Natural killer cell (primary cell): ENCODE measurements around the gene DIMT1. TPM values are rescaled to one million over a fixed set of nuclear protein-coding genes. Genes with fewer than 3 reads are reported as not detected.

Source experiments
- ATAC-seq, 3 donors: fragments of 150-1000 bp in 2 of 3; fragments of 200-7000 bp in 1 of 3; cut with Tn5 transposase; 1 replicate in 1 of 3; 2 replicates in 2 of 3; pipeline ENCODE4 v1.10.0; 2021; ENCODE audit warnings: mild to moderate bottlenecking in 2 of 3, moderate library complexity in 2 of 3
- DNase-seq, 2 donors: peaks; one replicate each; pipeline versions ENCODE4 v3.0.0 to v3.0.0-alpha.2; 2013 to 2021; ENCODE audit warnings: mixed read lengths in 1 of 2
- H3K27ac ChIP-seq: one replicate; pipeline ENCODE4 v1.5.1; 2013; ENCODE audit warnings: mild to moderate bottlenecking, low read length
- H3K27me3 ChIP-seq: one replicate; pipeline ENCODE4 v1.6.1; 2013; ENCODE audit warnings: low read length; ENCODE audit not compliant: control insufficient read depth, insufficient read depth
- H3K36me3 ChIP-seq: one replicate; pipeline ENCODE4 v1.6.1; 2013; ENCODE audit warnings: low read length; ENCODE audit not compliant: control insufficient read depth, insufficient read depth
- H3K4me1 ChIP-seq: one replicate; pipeline ENCODE4 v1.6.1; 2013; ENCODE audit warnings: low read length; ENCODE audit not compliant: control insufficient read depth, insufficient read depth
- H3K4me3 ChIP-seq: one replicate; pipeline ENCODE4 v1.5.1; 2013; ENCODE audit warnings: low read length
- H3K9me3 ChIP-seq: one replicate; pipeline ENCODE4 v1.6.1; 2013; ENCODE audit warnings: low read length; ENCODE audit not compliant: control insufficient read depth, insufficient read depth
- H3K27ac Mint-ChIP-seq, 2 donors: one replicate each; pipeline ENCODE4 v1.8.0; 2022; ENCODE audit warnings: mild to moderate bottlenecking in 2 of 2, mixed read lengths in 2 of 2, moderate library complexity in 1 of 2
- H3K27me3 Mint-ChIP-seq, 2 donors: one replicate each; pipeline ENCODE4 v1.8.0; 2022; ENCODE audit warnings: low read depth in 2 of 2, mixed read lengths in 2 of 2
- H3K36me3 Mint-ChIP-seq: one replicate; pipeline ENCODE4 v1.8.0; 2022; ENCODE audit warnings: mixed read lengths
- H3K4me1 Mint-ChIP-seq, 2 donors: one replicate each; pipeline ENCODE4 v1.8.0; 2022; ENCODE audit warnings: mixed read lengths in 2 of 2
- H3K4me3 Mint-ChIP-seq: one replicate; pipeline ENCODE4 v1.8.0; 2022; ENCODE audit warnings: mild to moderate bottlenecking, moderate library complexity, mixed read lengths
- H3K9me3 Mint-ChIP-seq, 2 donors: one replicate each; pipeline ENCODE4 v1.8.0; 2022; ENCODE audit warnings: mixed read lengths in 2 of 2
- CTCF ChIP-seq: fragments of 200-600 bp; IDR thresholded peaks from one replicate; pipeline ENCODE4 v1.8.0; 2022; ENCODE audit warnings: antibody characterized with exemption
- WGBS: methylation state at CpG from one replicate; pipeline ENCODE4 v1.1.7; 2013; ENCODE audit warnings: missing lambda C conversion rate; ENCODE audit not compliant: insufficient coverage; 5-methylcytosine and 5-hydroxymethylcytosine counted together
- intact Hi-C: fragments of 100-400 bp; cut with micrococcal nuclease; formaldehyde crosslinking; loops from one replicate; pipeline ENCODE4 v1.14.2; 2022
- total RNA-seq, 4 donors: library from RNA; stranded (reverse); fragments of 120-200 nt in 1 of 4; gene quantifications; one replicate each; pipeline versions ENCODE4 v1.2.3 to v1.2.4, GENCODE V29; 2013 to 2022

Gene DIMT1
- 10 to 100 TPM in 2 of 3 donors, 1 to 10 TPM in 1; 8.9 to 10.9 (median 10.1) TPM for total RNA-seq
- 23.0 TPM for total RNA-seq (2013)

GRCh38 chr5:62403411-62404250 is at the start of gene DIMT1:
TSS of gene DIMT1 (minus strand) at chr5:62403905. CDS start at chr5:62403772, 133 bp downstream.
- Mint-ChIP-seq H3K36me3 (no peaks in the 10 kb centered on the region), H3K27ac (peak within 1 kb of the TSS; percentile 94 to 96), H3K27me3 (no peaks in the 10 kb centered on the region), H3K4me3 (peak within 1 kb of the TSS; percentile 98), H3K9me3 (no peaks in the 10 kb centered on the region), H3K4me1 (peaks cover 25 to 30% of the 10 kb centered on the region in 2 donors)
- under 1% methylated on average over 66 of the region's 66 CpGs for WGBS
- H3K4me3 ChIP-seq: peak within 1 kb of the TSS; percentile 73
- peaks cover 2% of the 10 kb centered on the region for H3K36me3 ChIP-seq
- ATAC-seq (peak; percentile 97 to 100 (median 97)), DNase-seq (peak; percentile 88 to 96)
- H3K9me3 ChIP-seq: no peaks in the 10 kb centered on the region
- no peaks in the 10 kb centered on the region for H3K4me1 ChIP-seq
- TF ChIP-seq CTCF: no peak
- intact Hi-C loops: loop anchor here (1.0 to 2.0 kb wide), 2 partner anchors 9 to 97 kb away; partner anchors contain the start of genes IPO11 and KIF2A
- H3K27me3 ChIP-seq: no peaks in the 10 kb centered on the region
- peak within 1 kb of the TSS; percentile 92 for H3K27ac ChIP-seq

- H3K36me3 Mint-ChIP-seq: no peaks in the 10 kb centered on the region
- no peaks in the 10 kb centered on the region for H3K4me1 Mint-ChIP-seq
- no peaks in the 10 kb centered on the region for H3K9me3 Mint-ChIP-seq
- H3K36me3 ChIP-seq: peaks cover 26% of the 10 kb centered on the region
- no peak for DNase-seq
- intact Hi-C loops: no loop called here
- no peak overlapping the region for H3K27ac ChIP-seq
- no peak overlapping the region for H3K4me3 Mint-ChIP-seq
- H3K27me3 ChIP-seq: no peaks in the 10 kb centered on the region
- whole genome bisulfite sequencing: no CpG with 5 or more reads among the region's 2 CpGs
- H3K4me1 ChIP-seq: no peaks in the 10 kb centered on the region
- H3K27ac Mint-ChIP-seq: no peak overlapping the region
- no peak for TF ChIP-seq CTCF
- ATAC-seq: no peak
- H3K9me3 ChIP-seq: no peaks in the 10 kb centered on the region
- H3K27me3 Mint-ChIP-seq: no peaks in the 10 kb centered on the region
- no peak overlapping the region for H3K4me3 ChIP-seq
Observed at GRCh38 chr5:62450259-62450658, 46.6 kb upstream of the DIMT1 start.

GRCh38 chr5:62448528-62448927 is 44.8 kb upstream of the DIMT1 start:
- ATAC-seq (no peak), DNase-seq (no peak)
- 100% methylated on average over 4 of the region's 5 CpGs for WGBS
- intact Hi-C loops: no loop called here
- no peaks in the 10 kb centered on the region for H3K27me3 Mint-ChIP-seq
- H3K4me3 Mint-ChIP-seq: no peak overlapping the region
- no peaks in the 10 kb centered on the region for H3K4me1 Mint-ChIP-seq
- no peaks in the 10 kb centered on the region for H3K36me3 Mint-ChIP-seq
- no peaks in the 10 kb centered on the region for H3K9me3 ChIP-seq
- no peak overlapping the region for H3K4me3 ChIP-seq
- no peaks in the 10 kb centered on the region for H3K4me1 ChIP-seq
- no peak for TF ChIP-seq CTCF
- no peak overlapping the region for H3K27ac ChIP-seq
- no peak overlapping the region for H3K27ac Mint-ChIP-seq
- H3K9me3 Mint-ChIP-seq: no peaks in the 10 kb centered on the region
- peaks cover 26% of the 10 kb centered on the region for H3K36me3 ChIP-seq
- H3K27me3 ChIP-seq: no peaks in the 10 kb centered on the region
